HL-60 (cell line): ENCODE measurements around the gene DTNA.

Experiments
- DNase-seq, 2 experiments: peaks; one replicate each; pipeline ENCODE4 v3.0.0-alpha.2; 2010 to 2020; ENCODE audit warnings: low read depth in 1 of 2, low spot score in 1 of 2
- H3K27ac ChIP-seq: fragments of 250-450 bp; sonication (Bioruptor Pico); replicated peaks from 2 replicates; pipeline ENCODE4 v1.5.1; 2020; ENCODE audit warnings: mild to moderate bottlenecking, moderate library complexity
- H3K27me3 ChIP-seq: fragments of 250-450 bp; sonication (Bioruptor Pico); 2 replicates; pipeline ENCODE4 v1.5.1; 2021; ENCODE audit warnings: mild to moderate bottlenecking, moderate library complexity; ENCODE audit not compliant: insufficient read depth, poor library complexity, severe bottlenecking
- H3K4me3 ChIP-seq: replicated peaks from 2 replicates; pipeline ENCODE4 v1.5.1; 2011; ENCODE audit warnings: mild to moderate bottlenecking, control low read depth, low read length; ENCODE audit not compliant: insufficient read depth
- GABPA ChIP-seq: IDR thresholded peaks from 2 replicates; pipeline ENCODE4 v1.6.1; 2012; ENCODE audit warnings: low read depth
- POLR2AphosphoS5 ChIP-seq: IDR thresholded peaks from 2 replicates; pipeline ENCODE4 v1.6.1; 2012; ENCODE audit warnings: low read depth
- REST ChIP-seq: IDR thresholded peaks from 2 replicates; pipeline ENCODE4 v1.6.1; 2012; ENCODE audit warnings: low read depth; ENCODE audit not compliant: insufficient replicate concordance
- SPI1 ChIP-seq: IDR thresholded peaks from 2 replicates; pipeline ENCODE4 v1.6.1; 2012; ENCODE audit warnings: low read depth, mild to moderate bottlenecking, borderline replicate concordance
- TF ChIP-seq, protein P1 (sequence below): IDR thresholded peaks from one replicate; pipeline ENCODE4 v1.5.1; 2011; ENCODE audit warnings: low read length, control low read depth, inconsistent platforms; ENCODE audit not compliant: insufficient read depth

The DTNA gene

GRCh38 chr18:34837769-34838272 is 127.7 kb downstream of the DTNA start:
- H3K27me3 ChIP-seq, result no peaks in the 10 kb centered on the region
- no peak for DNase-seq
- TF ChIP-seq POLR2AphosphoS5, result no peak
- no peak for TF ChIP-seq GABPA
- TF ChIP-seq REST, result no peak
- TF ChIP-seq, protein P1, sequence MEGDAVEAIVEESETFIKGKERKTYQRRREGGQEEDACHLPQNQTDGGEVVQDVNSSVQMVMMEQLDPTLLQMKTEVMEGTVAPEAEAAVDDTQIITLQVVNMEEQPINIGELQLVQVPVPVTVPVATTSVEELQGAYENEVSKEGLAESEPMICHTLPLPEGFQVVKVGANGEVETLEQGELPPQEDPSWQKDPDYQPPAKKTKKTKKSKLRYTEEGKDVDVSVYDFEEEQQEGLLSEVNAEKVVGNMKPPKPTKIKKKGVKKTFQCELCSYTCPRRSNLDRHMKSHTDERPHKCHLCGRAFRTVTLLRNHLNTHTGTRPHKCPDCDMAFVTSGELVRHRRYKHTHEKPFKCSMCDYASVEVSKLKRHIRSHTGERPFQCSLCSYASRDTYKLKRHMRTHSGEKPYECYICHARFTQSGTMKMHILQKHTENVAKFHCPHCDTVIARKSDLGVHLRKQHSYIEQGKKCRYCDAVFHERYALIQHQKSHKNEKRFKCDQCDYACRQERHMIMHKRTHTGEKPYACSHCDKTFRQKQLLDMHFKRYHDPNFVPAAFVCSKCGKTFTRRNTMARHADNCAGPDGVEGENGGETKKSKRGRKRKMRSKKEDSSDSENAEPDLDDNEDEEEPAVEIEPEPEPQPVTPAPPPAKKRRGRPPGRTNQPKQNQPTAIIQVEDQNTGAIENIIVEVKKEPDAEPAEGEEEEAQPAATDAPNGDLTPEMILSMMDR, result no peak
- TF ChIP-seq SPI1, result no peak
- no peak overlapping the region for H3K4me3 ChIP-seq
- H3K27ac ChIP-seq, result no peak overlapping the region

DNA sequence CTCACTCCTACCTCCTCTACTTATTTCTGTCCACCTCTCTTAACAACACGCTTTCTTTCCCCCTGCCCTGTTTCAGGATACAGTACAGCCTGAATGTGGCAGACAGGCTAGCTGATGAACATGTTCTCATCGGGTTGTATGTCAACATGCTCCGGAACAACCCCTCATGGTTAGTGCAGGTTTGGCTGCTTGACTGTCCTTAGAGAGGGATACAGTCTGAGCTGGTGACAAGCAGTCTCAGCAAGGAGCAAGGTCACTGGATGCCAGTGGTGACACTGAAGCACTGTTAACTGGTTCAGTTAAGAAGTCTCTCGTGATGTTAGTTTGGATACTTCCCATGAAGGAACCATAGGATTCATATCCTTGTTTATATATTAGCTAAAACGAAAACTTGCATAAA is 128.6 kb downstream of the DTNA start:
- H3K27ac ChIP-seq, result no peak overlapping the region

GRCh38 chr18:34840256-34840826 is 130.2 kb downstream of the DTNA start:
- DNase-seq, result no peak
- H3K4me3 ChIP-seq, result no peak overlapping the region
- H3K27ac ChIP-seq, result no peak overlapping the region
- H3K27me3 ChIP-seq, result no peaks in the 10 kb centered on the region
- no peak for TF ChIP-seq POLR2AphosphoS5
- TF ChIP-seq GABPA, result no peak
- TF ChIP-seq SPI1, result no peak
- TF ChIP-seq, protein P1, result no peak
- TF ChIP-seq REST, result no peak

More for the DNA sequence above, 128.6 kb downstream of the DTNA start:
- no peak overlapping the region for H3K4me3 ChIP-seq
- DNase-seq, result no peak
- no peaks in the 10 kb centered on the region for H3K27me3 ChIP-seq
- TF ChIP-seq, protein P1, result no peak
- TF ChIP-seq SPI1, result no peak
- no peak for TF ChIP-seq POLR2AphosphoS5
- no peak for TF ChIP-seq REST
- TF ChIP-seq GABPA, result no peak
